NT2/D1 (cell line): ENCODE results near the gene CDADC1.

Experiments used
- SUZ12 ChIP-seq: IDR thresholded peaks from 2 replicates; pipeline ENCODE4 v1.6.1; 2011; ENCODE audit not compliant: insufficient read length, insufficient read depth; ENCODE audit errors: extremely low read depth
- ZNF274 ChIP-seq: IDR thresholded peaks from 2 replicates; pipeline ENCODE4 v1.6.1; 2011; ENCODE audit warnings: mild to moderate bottlenecking, low read depth, low read length

DNA sequence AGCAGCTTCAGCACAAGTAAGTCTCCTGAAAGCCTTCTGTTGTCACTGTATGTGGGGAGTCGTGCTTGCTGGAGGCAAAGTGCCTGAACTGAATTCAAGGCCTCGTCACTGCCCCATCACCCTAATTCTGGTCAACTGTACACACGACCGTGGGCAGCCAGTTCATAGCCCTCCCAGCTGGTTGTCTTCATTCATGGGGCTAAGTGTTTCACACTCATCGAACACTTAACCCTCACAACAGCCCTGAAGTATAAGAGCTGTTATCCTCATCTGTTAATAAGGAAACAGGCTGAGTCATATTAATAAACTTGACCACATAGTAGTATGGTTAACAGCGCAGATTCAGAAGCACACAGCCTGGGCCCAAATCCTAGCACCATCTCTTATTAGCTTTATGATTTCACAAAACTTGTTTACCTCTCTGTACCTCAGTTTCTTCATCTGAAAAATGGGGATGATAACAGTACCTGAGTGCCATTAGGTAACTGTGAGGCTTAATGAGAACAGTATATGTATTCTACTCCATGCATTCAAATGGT lies 66.7 kb downstream of the CDADC1 start:
- TF ChIP-seq SUZ12 = no peak
- no peak for TF ChIP-seq ZNF274
